22Rv1 (cell line): ENCODE measurements around the gene TLCD1.

Source experiments
- H3K27ac ChIP-seq: fragments of 450-650 bp; 2 replicates; pipeline ENCODE4 v1.5.1; 2017
- ZFX ChIP-seq: fragments of 450-650 bp; IDR thresholded peaks from 2 replicates; pipeline ENCODE4 v1.6.1; 2017; ENCODE audit warnings: antibody characterized with exemption, borderline replicate concordance
- TF ChIP-seq, protein P1 (sequence below): fragments of 450-650 bp; IDR thresholded peaks from 2 replicates; pipeline ENCODE4 v1.5.1; 2017; ENCODE audit warnings: mild to moderate bottlenecking

The TLCD1 gene

DNA sequence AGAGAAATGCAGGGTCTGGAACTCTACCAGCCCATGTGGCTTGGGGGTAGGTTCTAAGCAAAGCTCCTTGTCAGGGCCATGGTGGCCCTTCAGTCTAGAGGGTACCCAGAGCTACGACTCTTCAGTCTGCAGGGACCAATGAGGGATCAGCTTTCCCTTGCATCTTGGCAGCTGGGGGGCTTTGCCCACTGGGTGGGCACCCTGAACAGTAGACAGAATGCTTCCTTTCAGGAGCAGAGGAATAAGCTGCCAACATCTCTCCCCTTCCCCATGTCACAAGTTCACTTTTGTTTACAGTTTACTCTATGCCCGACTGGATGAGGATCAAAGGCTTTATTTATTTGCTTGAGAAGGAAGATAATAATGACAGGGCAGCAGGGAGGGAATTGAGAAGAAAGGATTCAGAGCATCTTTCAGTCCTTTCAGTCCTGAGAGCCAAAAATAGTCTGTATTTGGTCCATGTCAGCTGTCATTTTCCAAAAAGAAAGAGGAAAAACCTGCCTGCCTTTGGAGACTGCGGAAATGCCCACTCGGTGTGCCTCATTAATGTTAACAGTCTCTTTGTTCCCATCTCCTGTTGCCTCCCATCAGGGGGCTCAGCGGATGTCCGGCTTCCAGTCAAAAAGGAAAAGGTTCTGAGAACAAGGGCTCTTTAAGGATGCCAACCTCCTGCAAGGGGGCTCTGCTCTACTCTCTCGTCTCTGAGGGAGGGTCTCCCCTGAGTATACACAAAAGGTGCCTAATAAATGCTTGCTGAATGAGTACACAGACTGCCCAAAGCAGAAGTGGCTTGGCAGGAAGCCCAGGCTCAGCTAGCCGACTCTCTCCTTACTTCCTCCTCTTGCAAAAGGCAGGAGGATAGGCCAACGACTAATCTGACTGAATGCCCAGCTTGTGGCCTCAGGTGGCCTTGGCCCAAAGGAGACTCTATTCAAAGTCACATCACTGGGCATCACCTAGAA is 34.8 kb upstream of the TLCD1 start:
- TF ChIP-seq, protein P1, sequence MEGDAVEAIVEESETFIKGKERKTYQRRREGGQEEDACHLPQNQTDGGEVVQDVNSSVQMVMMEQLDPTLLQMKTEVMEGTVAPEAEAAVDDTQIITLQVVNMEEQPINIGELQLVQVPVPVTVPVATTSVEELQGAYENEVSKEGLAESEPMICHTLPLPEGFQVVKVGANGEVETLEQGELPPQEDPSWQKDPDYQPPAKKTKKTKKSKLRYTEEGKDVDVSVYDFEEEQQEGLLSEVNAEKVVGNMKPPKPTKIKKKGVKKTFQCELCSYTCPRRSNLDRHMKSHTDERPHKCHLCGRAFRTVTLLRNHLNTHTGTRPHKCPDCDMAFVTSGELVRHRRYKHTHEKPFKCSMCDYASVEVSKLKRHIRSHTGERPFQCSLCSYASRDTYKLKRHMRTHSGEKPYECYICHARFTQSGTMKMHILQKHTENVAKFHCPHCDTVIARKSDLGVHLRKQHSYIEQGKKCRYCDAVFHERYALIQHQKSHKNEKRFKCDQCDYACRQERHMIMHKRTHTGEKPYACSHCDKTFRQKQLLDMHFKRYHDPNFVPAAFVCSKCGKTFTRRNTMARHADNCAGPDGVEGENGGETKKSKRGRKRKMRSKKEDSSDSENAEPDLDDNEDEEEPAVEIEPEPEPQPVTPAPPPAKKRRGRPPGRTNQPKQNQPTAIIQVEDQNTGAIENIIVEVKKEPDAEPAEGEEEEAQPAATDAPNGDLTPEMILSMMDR = no peak
- TF ChIP-seq ZFX = no peak

DNA sequence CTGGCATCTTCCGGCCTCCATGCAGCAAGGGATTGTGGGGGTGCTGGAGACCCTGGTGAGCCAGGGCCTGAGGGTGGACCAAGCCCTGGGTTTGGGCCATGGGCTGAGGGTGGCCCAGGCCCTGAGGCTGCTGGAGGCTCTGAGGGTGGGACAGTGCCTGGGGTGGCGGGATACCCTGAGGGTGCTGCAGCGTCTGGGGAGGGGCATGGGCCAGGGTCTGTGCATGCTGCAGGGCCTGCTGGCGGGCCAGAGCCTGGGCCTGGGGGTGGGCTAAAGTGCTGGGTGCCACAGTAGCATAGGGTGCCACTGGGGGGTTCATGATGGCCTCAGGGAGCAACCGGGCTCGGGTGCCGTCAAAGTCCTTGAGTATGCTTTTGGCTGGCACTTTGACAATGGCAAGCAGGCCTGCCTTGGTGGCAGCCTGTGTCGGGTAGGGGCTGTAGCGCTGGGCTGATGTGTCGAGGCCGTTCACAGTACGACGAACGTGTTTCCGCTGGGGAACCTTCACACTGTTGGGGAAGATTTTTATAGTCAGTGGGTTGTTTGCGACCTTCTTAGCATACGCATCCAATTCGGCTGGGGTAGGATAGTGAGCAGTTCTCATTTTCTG is 33.3 kb upstream of the TLCD1 start:
- H3K27ac ChIP-seq = peak overlapping the region; percentile 61; the same call in 1 of the 2 replicates
- TF ChIP-seq, protein P1 = no peak

More for the DNA sequence above, 34.8 kb upstream of the TLCD1 start:
- H3K27ac ChIP-seq = peak overlapping the region; percentile 61

- TF ChIP-seq, protein P1 = no peak
- no peak for TF ChIP-seq ZFX
- peak overlapping the region; percentile 48 for H3K27ac ChIP-seq
Measured at GRCh38 chr17:28758411-28759121, 32.5 kb upstream of the TLCD1 start.

- no peak for TF ChIP-seq ZFX
- TF ChIP-seq, protein P1 = no peak
- H3K27ac ChIP-seq = peak overlapping the region; percentile 48
Measured at GRCh38 chr17:28756049-28756804, 30.2 kb upstream of the TLCD1 start.

GRCh38 chr17:28755486-28755885 is 29.5 kb upstream of the TLCD1 start:
- no peak for TF ChIP-seq ZFX
- TF ChIP-seq, protein P1 = no peak
- peak overlapping the region; percentile 48 for H3K27ac ChIP-seq

- TF ChIP-seq, protein P1 = no peak
- TF ChIP-seq ZFX = no peak
- H3K27ac ChIP-seq = peak overlapping the region; percentile 96
Measured at GRCh38 chr17:28751600-28752366, 25.8 kb upstream of the TLCD1 start.
